ENCODE measurements around the gene DKK3.

DNA sequence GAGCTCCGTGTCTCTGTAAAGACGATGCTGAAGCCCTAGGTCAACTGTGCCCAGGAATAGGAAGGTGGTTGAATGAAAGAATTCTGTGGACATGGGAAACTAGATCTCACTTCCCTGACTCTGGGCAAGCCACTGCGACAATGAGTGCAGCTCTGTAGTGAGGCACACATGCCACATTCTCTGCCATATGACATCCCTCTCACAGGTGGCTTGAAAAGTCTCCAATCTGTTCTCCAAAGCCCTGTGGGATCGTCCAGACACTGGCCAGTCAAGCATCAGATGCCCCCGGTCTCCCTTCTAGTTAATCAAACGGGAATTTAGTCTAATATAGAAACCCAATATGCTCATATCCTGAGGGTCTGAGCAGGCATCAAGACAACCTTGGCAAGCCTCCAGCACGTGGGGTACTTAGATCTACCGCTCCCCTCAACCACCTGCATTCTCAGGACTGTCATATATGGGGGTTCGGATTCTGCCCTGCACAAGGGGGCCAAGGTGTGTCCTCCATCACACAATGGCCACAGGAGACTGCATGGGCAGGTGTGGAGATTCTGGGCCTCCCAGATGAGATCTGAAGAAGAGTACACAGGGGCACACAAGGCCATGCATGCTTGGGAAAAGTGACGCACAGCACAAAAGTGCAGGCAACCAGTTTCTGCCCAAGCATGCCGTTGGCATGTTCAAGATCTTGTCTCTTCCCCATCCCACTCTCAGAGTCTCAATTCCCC is 11.9 kb downstream of the DKK3 start:
- TF ChIP-seq CTCF (IDR thresholded peaks at IDR 0.05; ENCODE audit: low read depth, low read length, missing input control) (no peak), RAD21 (IDR thresholded peaks at IDR 0.05) (no peak), EGR1 (IDR thresholded peaks at IDR 0.05; ENCODE audit: low read depth in 2 of 2) (no peak), SP1 (IDR thresholded peaks at IDR 0.05) (no peak), TAF1 (conservative IDR thresholded peaks at IDR 0.05) (no peak), FOXA2 (IDR thresholded peaks at IDR 0.05) (no peak), YY1 (IDR thresholded peaks at IDR 0.05) (no peak)
- TF ChIP-seq, protein P1, sequence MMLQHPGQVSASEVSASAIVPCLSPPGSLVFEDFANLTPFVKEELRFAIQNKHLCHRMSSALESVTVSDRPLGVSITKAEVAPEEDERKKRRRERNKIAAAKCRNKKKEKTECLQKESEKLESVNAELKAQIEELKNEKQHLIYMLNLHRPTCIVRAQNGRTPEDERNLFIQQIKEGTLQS (IDR thresholded peaks at IDR 0.05), result no peak
- TF ChIP-seq, protein P2, sequence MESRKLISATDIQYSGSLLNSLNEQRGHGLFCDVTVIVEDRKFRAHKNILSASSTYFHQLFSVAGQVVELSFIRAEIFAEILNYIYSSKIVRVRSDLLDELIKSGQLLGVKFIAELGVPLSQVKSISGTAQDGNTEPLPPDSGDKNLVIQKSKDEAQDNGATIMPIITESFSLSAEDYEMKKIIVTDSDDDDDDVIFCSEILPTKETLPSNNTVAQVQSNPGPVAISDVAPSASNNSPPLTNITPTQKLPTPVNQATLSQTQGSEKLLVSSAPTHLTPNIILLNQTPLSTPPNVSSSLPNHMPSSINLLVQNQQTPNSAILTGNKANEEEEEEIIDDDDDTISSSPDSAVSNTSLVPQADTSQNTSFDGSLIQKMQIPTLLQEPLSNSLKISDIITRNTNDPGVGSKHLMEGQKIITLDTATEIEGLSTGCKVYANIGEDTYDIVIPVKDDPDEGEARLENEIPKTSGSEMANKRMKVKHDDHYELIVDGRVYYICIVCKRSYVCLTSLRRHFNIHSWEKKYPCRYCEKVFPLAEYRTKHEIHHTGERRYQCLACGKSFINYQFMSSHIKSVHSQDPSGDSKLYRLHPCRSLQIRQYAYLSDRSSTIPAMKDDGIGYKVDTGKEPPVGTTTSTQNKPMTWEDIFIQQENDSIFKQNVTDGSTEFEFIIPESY (IDR thresholded peaks at IDR 0.05), result no peak
- TF ChIP-seq, protein P3, sequence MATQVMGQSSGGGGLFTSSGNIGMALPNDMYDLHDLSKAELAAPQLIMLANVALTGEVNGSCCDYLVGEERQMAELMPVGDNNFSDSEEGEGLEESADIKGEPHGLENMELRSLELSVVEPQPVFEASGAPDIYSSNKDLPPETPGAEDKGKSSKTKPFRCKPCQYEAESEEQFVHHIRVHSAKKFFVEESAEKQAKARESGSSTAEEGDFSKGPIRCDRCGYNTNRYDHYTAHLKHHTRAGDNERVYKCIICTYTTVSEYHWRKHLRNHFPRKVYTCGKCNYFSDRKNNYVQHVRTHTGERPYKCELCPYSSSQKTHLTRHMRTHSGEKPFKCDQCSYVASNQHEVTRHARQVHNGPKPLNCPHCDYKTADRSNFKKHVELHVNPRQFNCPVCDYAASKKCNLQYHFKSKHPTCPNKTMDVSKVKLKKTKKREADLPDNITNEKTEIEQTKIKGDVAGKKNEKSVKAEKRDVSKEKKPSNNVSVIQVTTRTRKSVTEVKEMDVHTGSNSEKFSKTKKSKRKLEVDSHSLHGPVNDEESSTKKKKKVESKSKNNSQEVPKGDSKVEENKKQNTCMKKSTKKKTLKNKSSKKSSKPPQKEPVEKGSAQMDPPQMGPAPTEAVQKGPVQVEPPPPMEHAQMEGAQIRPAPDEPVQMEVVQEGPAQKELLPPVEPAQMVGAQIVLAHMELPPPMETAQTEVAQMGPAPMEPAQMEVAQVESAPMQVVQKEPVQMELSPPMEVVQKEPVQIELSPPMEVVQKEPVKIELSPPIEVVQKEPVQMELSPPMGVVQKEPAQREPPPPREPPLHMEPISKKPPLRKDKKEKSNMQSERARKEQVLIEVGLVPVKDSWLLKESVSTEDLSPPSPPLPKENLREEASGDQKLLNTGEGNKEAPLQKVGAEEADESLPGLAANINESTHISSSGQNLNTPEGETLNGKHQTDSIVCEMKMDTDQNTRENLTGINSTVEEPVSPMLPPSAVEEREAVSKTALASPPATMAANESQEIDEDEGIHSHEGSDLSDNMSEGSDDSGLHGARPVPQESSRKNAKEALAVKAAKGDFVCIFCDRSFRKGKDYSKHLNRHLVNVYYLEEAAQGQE (IDR thresholded peaks at IDR 0.05), result no peak
